Calu3 (cell line): ENCODE data around the gene C12orf42. TPM values are rescaled to one million over a fixed set of nuclear protein-coding genes. Genes with fewer than 3 reads are reported as not detected.

Experiments
- BruUV-seq: library from RNA; stranded (reverse); fragments of 400-500 nt; replicated peaks from 2 replicates; lab custom pipeline; 2021; lab: Mats Ljungman, UMichigan
- CTCF ChIA-PET: fragments of 300-600 bp; sonication (Branson Sonifier 250); formaldehyde crosslinking; loops from one replicate; lab custom pipeline; 2022; ENCODE audit warnings: antibody characterized with exemption; lab: Charles Lee
- DNase-seq: peaks from one replicate; pipeline ENCODE4 v3.0.0; 2022
- H3K27ac Mint-ChIP-seq: one replicate; pipeline ENCODE4 v1.8.0; 2022; ENCODE audit warnings: mixed read lengths; ENCODE audit not compliant: unreplicated experiment
- H3K27me3 Mint-ChIP-seq: one replicate; pipeline ENCODE4 v1.8.0; 2022; ENCODE audit warnings: mixed read lengths; ENCODE audit not compliant: unreplicated experiment
- H3K36me3 Mint-ChIP-seq: one replicate; pipeline ENCODE4 v1.8.0; 2022; ENCODE audit warnings: mild to moderate bottlenecking, moderate library complexity, mixed read lengths; ENCODE audit not compliant: insufficient read depth, unreplicated experiment
- H3K4me1 Mint-ChIP-seq: one replicate; pipeline ENCODE4 v1.8.0; 2022; ENCODE audit warnings: mild to moderate bottlenecking, low read depth, mixed read lengths; ENCODE audit not compliant: unreplicated experiment
- H3K4me3 Mint-ChIP-seq: one replicate; pipeline ENCODE4 v1.8.0; 2022; ENCODE audit warnings: mild to moderate bottlenecking, low read depth, moderate library complexity, mixed read lengths; ENCODE audit not compliant: unreplicated experiment
- H3K9me3 Mint-ChIP-seq: one replicate; pipeline ENCODE4 v1.8.0; 2022; ENCODE audit warnings: low read depth, mixed read lengths; ENCODE audit not compliant: unreplicated experiment
- CTCF ChIP-seq: fragments of 200-600 bp; IDR thresholded peaks from one replicate; pipeline ENCODE4 v1.8.0; 2022; ENCODE audit warnings: antibody characterized with exemption; ENCODE audit not compliant: unreplicated experiment
- intact Hi-C: fragments of 100-400 bp; cut with micrococcal nuclease; formaldehyde crosslinking; loops from one replicate; pipeline ENCODE4 v1.10.0; 2022; ENCODE audit not compliant: unreplicated experiment
- total RNA-seq: library from RNA; stranded (reverse); gene quantifications from 2 replicates; pipeline ENCODE4 v1.2.3, GENCODE V29; 2022

C12orf42 gene
- total RNA-seq, 1 experiment from 2014 or later, result not detected

- CTCF ChIA-PET, result no interaction called here
- no peak overlapping the region for H3K4me3 Mint-ChIP-seq
- DNase-seq, result no peak
- H3K36me3 Mint-ChIP-seq, result no peaks in the 10 kb centered on the region
- no TSS peak for BruUV-seq
- H3K4me1 Mint-ChIP-seq, result no peaks in the 10 kb centered on the region
- no peaks in the 10 kb centered on the region for H3K9me3 Mint-ChIP-seq
- H3K27ac Mint-ChIP-seq, result no peak overlapping the region
- TF ChIP-seq CTCF, result no peak
- intact Hi-C loops, result no loop called here
- H3K27me3 Mint-ChIP-seq, result peaks cover 29% of the 10 kb centered on the region
Observed at GRCh38 chr12:103530307-103531066, 34.7 kb upstream of the C12orf42 start.

GRCh38 chr12:103529306-103529705 lies 33.5 kb upstream of the C12orf42 start:
- H3K9me3 Mint-ChIP-seq, result no peaks in the 10 kb centered on the region
- intact Hi-C loops, result no loop called here
- no peak overlapping the region for H3K27ac Mint-ChIP-seq
- no peaks in the 10 kb centered on the region for H3K4me1 Mint-ChIP-seq
- H3K36me3 Mint-ChIP-seq, result no peaks in the 10 kb centered on the region
- CTCF ChIA-PET, result no interaction called here
- no TSS peak for BruUV-seq
- H3K27me3 Mint-ChIP-seq, result peaks cover 31% of the 10 kb centered on the region
- H3K4me3 Mint-ChIP-seq, result no peak overlapping the region
- DNase-seq, result no peak
- no peak for TF ChIP-seq CTCF

- no peaks in the 10 kb centered on the region for H3K36me3 Mint-ChIP-seq
- no peaks in the 10 kb centered on the region for H3K4me1 Mint-ChIP-seq
- peaks cover 40% of the 10 kb centered on the region for H3K27me3 Mint-ChIP-seq
- no peak overlapping the region for H3K4me3 Mint-ChIP-seq
- H3K9me3 Mint-ChIP-seq, result no peaks in the 10 kb centered on the region
- no TSS peak for BruUV-seq
- H3K27ac Mint-ChIP-seq, result no peak overlapping the region
- TF ChIP-seq CTCF, result no peak
- CTCF ChIA-PET, result no interaction called here
- intact Hi-C loops, result no loop called here
- no peak for DNase-seq
Observed at GRCh38 chr12:103524238-103524875, 28.6 kb upstream of the C12orf42 start.

GRCh38 chr12:103523771-103524170 lies 28.0 kb upstream of the C12orf42 start:
- H3K36me3 Mint-ChIP-seq, result no peaks in the 10 kb centered on the region
- no peak for TF ChIP-seq CTCF
- intact Hi-C loops, result no loop called here
- BruUV-seq, result no TSS peak
- no peak for DNase-seq
- CTCF ChIA-PET, result no interaction called here
- no peak overlapping the region for H3K4me3 Mint-ChIP-seq
- H3K27ac Mint-ChIP-seq, result no peak overlapping the region
- H3K27me3 Mint-ChIP-seq, result peaks cover 34% of the 10 kb centered on the region
- no peaks in the 10 kb centered on the region for H3K9me3 Mint-ChIP-seq
- H3K4me1 Mint-ChIP-seq, result no peaks in the 10 kb centered on the region
